K562 (cell line): Measurements from ENCODE around the gene BCL7B. TPM values are rescaled to one million over a fixed set of nuclear protein-coding genes. Genes with fewer than 3 reads are reported as not detected.

Source experiments
- BRD9 ChIP-seq: fragments of 450-650 bp; IDR thresholded peaks from 2 replicates; pipeline ENCODE4 v1.6.1; 2018; ENCODE audit warnings: low read depth; ENCODE audit not compliant: partially characterized antibody
- COPS2 ChIP-seq: fragments of 450-650 bp; conservative IDR thresholded peaks from 2 replicates; pipeline ENCODE4 v1.6.1; 2016; ENCODE audit warnings: mild to moderate bottlenecking, moderate library complexity
- CTBP1 ChIP-seq: fragments of 450-650 bp; IDR thresholded peaks from 2 replicates; pipeline ENCODE4 v1.6.1; 2016; ENCODE audit warnings: borderline replicate concordance
- HINFP ChIP-seq: fragments of 450-650 bp; conservative IDR thresholded peaks from 2 replicates; pipeline ENCODE4 v1.6.1; 2016; ENCODE audit warnings: missing genetic modification characterization, low read depth, mild to moderate bottlenecking, control low read depth, missing compliant biosample characterization
- HMG20B ChIP-seq: fragments of 250-450 bp; sonication (Bioruptor Pico); IDR thresholded peaks from 2 replicates; pipeline ENCODE4 v1.5.0; 2021; ENCODE audit warnings: mild to moderate bottlenecking
- MBD1 ChIP-seq: fragments of 250-450 bp; sonication (Bioruptor Pico); IDR thresholded peaks from 2 replicates; pipeline ENCODE4 v1.8.0; 2022; ENCODE audit warnings: inconsistent platforms
- NBN ChIP-seq: fragments of 450-650 bp; IDR thresholded peaks from 2 replicates; pipeline ENCODE4 v1.6.1; 2016; ENCODE audit warnings: low read depth, mild to moderate bottlenecking
- NONO ChIP-seq, 2 experiments: fragments of 200-400 bp in 1 of 2; fragments of 450-650 bp in 1 of 2; formaldehyde crosslinking in 1 of 2; IDR thresholded peaks; 2 replicates each; pipeline ENCODE4 v1.6.1; 2017; ENCODE audit warnings: low read depth in 2 of 2, mild to moderate bottlenecking in 2 of 2, moderate library complexity in 2 of 2, low read length in 1 of 2
- NR3C1 ChIP-seq: sonication (generic); formaldehyde crosslinking; IDR thresholded peaks from 2 replicates; pipeline ENCODE4 v1.8.1; 2022; ENCODE audit warnings: missing genetic modification reagents
- RBBP5 ChIP-seq: fragments of 200-600 bp; sonication (generic); IDR thresholded peaks from 2 replicates; pipeline ENCODE4 v1.6.1; 2012; ENCODE audit warnings: borderline replicate concordance, mild to moderate bottlenecking, low read length, control low read depth, inconsistent platforms; ENCODE audit not compliant: insufficient read depth, poor library complexity, severe bottlenecking
- SOX6 ChIP-seq: fragments of 450-650 bp; IDR thresholded peaks from 2 replicates; pipeline ENCODE4 v1.6.1; 2014; ENCODE audit warnings: mild to moderate bottlenecking
- ZFP1 ChIP-seq: fragments of 450-650 bp; formaldehyde crosslinking; IDR thresholded peaks from 2 replicates; pipeline ENCODE4 v1.4.0; 2020; ENCODE audit warnings: mild to moderate bottlenecking, mixed read lengths
- ZNF165 ChIP-seq: fragments of 250-450 bp; sonication (Bioruptor Pico); IDR thresholded peaks from 2 replicates; pipeline ENCODE4 v1.4.0; 2020; ENCODE audit warnings: borderline replicate concordance
- ZNF212 ChIP-seq: fragments of 450-650 bp; formaldehyde crosslinking; IDR thresholded peaks from 2 replicates; pipeline ENCODE4 v1.4.0; 2020; ENCODE audit warnings: mild to moderate bottlenecking
- ZNF232 ChIP-seq: sonication (generic); formaldehyde crosslinking; IDR thresholded peaks from 2 replicates; pipeline ENCODE4 v1.8.0; 2022; ENCODE audit warnings: mild to moderate bottlenecking, missing genetic modification reagents
- ZNF57 ChIP-seq: fragments of 450-650 bp; formaldehyde crosslinking; IDR thresholded peaks from 2 replicates; pipeline ENCODE4 v1.4.0; 2020; ENCODE audit warnings: mild to moderate bottlenecking, moderate library complexity
- polyA plus RNA-seq, 8 experiments: library from polyadenylated mRNA; depleted of rRNA in 4 of 8; stranded (reverse) in 5 of 8; unstranded in 3 of 8; fragments of >200 nt; fragmentation: Nextera tagmentation in 2 of 8; fragmentation: Illumina TruSeq in 1 of 8; extraction: Ambion mirVana in 2 of 8; extraction: Trizol in 1 of 8; gene quantifications; 2 replicates each; pipeline versions ENCODE4 v1.2.1 to v1.2.3, GENCODE V29; 2011 to 2014; ENCODE audit warnings: inconsistent platforms in 1 of 8, missing spikeins in 1 of 8
- total RNA-seq, 7 experiments: library from RNA; depleted of rRNA in 6 of 7; stranded (reverse); fragments of >200 nt in 6 of 7; fragmentation: Illumina TruSeq in 2 of 7; extraction: Trizol in 2 of 7; gene quantifications; 2 replicates each; pipeline versions ENCODE4 v1.2.1 to v1.2.3, GENCODE V29; 2011 to 2021; ENCODE audit warnings: low replicate concordance in 1 of 7
- TF ChIP-seq, protein P1 (sequence below): IDR thresholded peaks from 3 replicates; pipeline ENCODE4 v1.6.1; 2011; ENCODE audit warnings: borderline replicate concordance, mild to moderate bottlenecking; ENCODE audit not compliant: insufficient read length, insufficient read depth
- TF ChIP-seq, protein P2 (sequence below): sonication (generic); formaldehyde crosslinking; IDR thresholded peaks from 2 replicates; pipeline ENCODE4 v1.8.1; 2023; ENCODE audit warnings: missing genetic modification reagents, mild to moderate bottlenecking, borderline replicate concordance

BCL7B gene
- total and polyA plus RNA-seq, 9 of the 15 experiments (the other 6 are each of a cell fraction or from before 2014, with no cell fraction given) = 10.0 to 73.2 (median 32.9) TPM

DNA sequence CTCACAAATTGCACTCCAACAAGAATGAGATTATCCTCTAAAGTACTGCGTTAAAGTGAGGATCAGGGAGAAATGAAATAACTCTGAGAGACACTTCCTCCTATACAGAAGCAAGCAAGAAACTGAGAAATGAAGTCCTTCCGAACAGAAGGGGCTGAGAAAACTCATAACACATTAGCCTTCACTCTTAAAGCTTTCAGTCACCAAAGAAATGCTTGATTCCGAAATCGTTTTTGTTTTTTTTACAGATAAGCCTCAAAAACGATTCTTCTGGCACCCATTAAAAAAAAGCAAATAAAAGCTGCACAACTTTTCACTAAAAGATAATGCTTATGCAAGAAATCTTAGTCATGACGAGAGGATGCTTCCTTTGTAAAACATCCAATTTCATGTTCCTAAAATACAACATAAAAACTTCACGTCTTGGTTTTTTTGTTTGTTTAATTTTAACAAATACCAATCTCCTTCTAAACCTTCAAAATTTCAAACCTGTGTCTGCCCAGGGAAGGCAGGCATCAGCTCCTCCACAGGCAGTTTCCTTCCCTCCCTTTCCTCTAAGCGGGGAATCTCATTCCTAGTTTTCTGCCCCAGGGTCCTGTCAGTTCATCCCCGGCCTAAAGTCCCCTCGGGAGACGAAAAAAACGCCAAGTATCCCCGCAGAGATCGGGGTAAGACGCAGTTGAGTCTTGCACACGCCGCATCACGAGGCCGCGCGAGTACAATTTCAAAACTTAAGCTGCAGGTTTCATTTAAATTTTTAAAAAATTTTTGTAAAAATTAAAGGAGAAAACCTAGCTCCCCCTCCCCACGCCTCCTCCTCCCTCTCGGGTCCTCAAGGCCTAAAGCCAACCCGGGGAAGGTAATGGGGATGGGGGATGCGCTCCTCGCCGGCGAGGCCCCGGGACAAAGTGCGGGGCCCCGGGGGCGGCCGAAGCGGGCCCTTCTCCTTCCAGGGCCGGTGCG lies 36.5 kb downstream of the BCL7B start (continued):
- TF ChIP-seq BRD9 (peak; percentile 67), NR3C1 (CRISPR knock-in tag) (no peak), HINFP (tag) (no peak), NONO (IDR thresholded peaks at IDR 0.05; ENCODE audit: low read depth in 2 of 2, low read length in 1 of 2) (no peak), NBN (0 out of 2 replicates have a peak, but pooled peaks have one; percentile 42), ZNF212 (CRISPR knock-in tag) (no peak), CTBP1 (no peak), RBBP5 (no peak), ZFP1 (CRISPR knock-in tag) (no peak), COPS2 (no peak), ZNF232 (CRISPR knock-in tag) (no peak), SOX6 (no peak), HMG20B (CRISPR knock-in tag) (no peak), MBD1 (CRISPR knock-in tag) (no peak), ZNF165 (CRISPR knock-in tag) (no peak), ZNF57 (CRISPR knock-in tag) (no peak)
- TF ChIP-seq, protein P1, sequence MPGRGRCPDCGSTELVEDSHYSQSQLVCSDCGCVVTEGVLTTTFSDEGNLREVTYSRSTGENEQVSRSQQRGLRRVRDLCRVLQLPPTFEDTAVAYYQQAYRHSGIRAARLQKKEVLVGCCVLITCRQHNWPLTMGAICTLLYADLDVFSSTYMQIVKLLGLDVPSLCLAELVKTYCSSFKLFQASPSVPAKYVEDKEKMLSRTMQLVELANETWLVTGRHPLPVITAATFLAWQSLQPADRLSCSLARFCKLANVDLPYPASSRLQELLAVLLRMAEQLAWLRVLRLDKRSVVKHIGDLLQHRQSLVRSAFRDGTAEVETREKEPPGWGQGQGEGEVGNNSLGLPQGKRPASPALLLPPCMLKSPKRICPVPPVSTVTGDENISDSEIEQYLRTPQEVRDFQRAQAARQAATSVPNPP = no peak
- TF ChIP-seq, protein P2, sequence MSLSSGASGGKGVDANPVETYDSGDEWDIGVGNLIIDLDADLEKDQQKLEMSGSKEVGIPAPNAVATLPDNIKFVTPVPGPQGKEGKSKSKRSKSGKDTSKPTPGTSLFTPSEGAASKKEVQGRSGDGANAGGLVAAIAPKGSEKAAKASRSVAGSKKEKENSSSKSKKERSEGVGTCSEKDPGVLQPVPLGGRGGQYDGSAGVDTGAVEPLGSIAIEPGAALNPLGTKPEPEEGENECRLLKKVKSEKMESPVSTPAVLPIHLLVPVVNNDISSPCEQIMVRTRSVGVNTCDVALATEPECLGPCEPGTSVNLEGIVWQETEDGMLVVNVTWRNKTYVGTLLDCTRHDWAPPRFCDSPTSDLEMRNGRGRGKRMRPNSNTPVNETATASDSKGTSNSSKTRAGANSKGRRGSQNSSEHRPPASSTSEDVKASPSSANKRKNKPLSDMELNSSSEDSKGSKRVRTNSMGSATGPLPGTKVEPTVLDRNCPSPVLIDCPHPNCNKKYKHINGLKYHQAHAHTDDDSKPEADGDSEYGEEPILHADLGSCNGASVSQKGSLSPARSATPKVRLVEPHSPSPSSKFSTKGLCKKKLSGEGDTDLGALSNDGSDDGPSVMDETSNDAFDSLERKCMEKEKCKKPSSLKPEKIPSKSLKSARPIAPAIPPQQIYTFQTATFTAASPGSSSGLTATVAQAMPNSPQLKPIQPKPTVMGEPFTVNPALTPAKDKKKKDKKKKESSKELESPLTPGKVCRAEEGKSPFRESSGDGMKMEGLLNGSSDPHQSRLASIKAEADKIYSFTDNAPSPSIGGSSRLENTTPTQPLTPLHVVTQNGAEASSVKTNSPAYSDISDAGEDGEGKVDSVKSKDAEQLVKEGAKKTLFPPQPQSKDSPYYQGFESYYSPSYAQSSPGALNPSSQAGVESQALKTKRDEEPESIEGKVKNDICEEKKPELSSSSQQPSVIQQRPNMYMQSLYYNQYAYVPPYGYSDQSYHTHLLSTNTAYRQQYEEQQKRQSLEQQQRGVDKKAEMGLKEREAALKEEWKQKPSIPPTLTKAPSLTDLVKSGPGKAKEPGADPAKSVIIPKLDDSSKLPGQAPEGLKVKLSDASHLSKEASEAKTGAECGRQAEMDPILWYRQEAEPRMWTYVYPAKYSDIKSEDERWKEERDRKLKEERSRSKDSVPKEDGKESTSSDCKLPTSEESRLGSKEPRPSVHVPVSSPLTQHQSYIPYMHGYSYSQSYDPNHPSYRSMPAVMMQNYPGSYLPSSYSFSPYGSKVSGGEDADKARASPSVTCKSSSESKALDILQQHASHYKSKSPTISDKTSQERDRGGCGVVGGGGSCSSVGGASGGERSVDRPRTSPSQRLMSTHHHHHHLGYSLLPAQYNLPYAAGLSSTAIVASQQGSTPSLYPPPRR (CRISPR knock-in tag) = no peak
